WERI-Rb-1 (cell line): ENCODE measurements around the gene CEMIP.

ENCODE experiments used
- DNase-seq: peaks from one replicate; pipeline ENCODE4 v3.0.0-alpha.2; 2020
- H3K27ac ChIP-seq: fragments of 250-450 bp; sonication (Bioruptor Pico); 2 replicates; pipeline ENCODE4 v1.5.1; 2020; ENCODE audit warnings: mild to moderate bottlenecking, moderate library complexity
- H3K27me3 ChIP-seq: fragments of 250-450 bp; sonication (Bioruptor Pico); 2 replicates; pipeline ENCODE4 v1.5.1; 2021; ENCODE audit warnings: mild to moderate bottlenecking, low read depth, moderate library complexity; ENCODE audit not compliant: insufficient read depth, severe bottlenecking
- H3K36me3 ChIP-seq: fragments of 250-450 bp; sonication (Bioruptor Pico); 2 replicates; pipeline ENCODE4 v1.5.1; 2020; ENCODE audit warnings: mild to moderate bottlenecking, moderate library complexity
- H3K4me3 ChIP-seq: 2 replicates; pipeline ENCODE4 v1.5.1; 2011; ENCODE audit warnings: low read depth, mild to moderate bottlenecking, control low read depth, low read length
- H3K9me3 ChIP-seq: fragments of 250-450 bp; sonication (Bioruptor Pico); 2 replicates; pipeline ENCODE4 v1.5.1; 2021; ENCODE audit warnings: mild to moderate bottlenecking, moderate library complexity; ENCODE audit not compliant: severe bottlenecking
- TF ChIP-seq, protein P1 (sequence below): IDR thresholded peaks from 2 replicates; pipeline ENCODE4 v1.5.1; 2011; ENCODE audit warnings: low read depth, mild to moderate bottlenecking, control low read depth, inconsistent platforms, low read length

Gene CEMIP

DNA sequence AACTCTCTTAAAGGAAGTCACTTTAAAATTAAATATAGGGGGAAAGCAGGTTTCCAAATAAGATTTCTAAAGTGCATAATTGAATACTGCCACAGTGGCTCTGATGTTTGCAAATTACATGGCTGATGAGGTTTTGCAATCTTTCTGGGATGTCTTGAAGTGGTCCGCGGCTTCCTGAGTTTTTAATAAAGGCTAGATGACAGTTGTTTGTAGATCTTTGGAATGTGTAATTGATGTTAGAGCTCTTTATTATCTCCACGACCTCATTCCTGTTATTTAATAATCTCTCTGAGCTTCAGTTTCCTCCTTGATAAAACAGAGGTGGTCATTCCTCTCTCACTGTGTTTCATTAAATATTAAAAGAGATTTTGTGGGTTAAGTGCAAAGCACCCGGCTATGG is 27.0 kb upstream of the CEMIP start:
- Histone ChIP-seq H3K27me3 (no peaks in the 10 kb centered on the region), H3K36me3 (peaks cover 6% of the 10 kb centered on the region), H3K27ac (no peak overlapping the region), H3K4me3 (no peak overlapping the region), H3K9me3 (no peaks in the 10 kb centered on the region)
- DNase-seq, result no peak
- TF ChIP-seq, protein P1, sequence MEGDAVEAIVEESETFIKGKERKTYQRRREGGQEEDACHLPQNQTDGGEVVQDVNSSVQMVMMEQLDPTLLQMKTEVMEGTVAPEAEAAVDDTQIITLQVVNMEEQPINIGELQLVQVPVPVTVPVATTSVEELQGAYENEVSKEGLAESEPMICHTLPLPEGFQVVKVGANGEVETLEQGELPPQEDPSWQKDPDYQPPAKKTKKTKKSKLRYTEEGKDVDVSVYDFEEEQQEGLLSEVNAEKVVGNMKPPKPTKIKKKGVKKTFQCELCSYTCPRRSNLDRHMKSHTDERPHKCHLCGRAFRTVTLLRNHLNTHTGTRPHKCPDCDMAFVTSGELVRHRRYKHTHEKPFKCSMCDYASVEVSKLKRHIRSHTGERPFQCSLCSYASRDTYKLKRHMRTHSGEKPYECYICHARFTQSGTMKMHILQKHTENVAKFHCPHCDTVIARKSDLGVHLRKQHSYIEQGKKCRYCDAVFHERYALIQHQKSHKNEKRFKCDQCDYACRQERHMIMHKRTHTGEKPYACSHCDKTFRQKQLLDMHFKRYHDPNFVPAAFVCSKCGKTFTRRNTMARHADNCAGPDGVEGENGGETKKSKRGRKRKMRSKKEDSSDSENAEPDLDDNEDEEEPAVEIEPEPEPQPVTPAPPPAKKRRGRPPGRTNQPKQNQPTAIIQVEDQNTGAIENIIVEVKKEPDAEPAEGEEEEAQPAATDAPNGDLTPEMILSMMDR, result no peak

DNA sequence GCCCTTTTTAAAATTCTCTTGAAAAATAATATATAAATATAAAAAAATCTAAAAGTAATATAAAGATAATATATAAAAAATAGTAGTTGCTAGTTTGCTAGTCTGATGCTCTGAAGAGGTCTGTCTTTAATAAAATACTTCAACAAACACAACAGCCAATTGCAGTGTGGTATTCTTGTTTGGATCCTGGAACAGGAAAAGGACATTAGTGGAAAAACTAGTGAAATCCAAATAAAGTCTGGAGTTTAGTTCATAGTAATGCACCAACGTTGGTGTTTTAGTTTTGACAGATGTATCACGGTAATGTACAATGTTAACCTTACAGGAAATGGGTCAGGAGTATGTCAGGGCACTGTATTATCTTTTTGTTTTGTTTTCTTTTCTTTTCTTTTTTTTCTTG is 26.0 kb upstream of the CEMIP start:
- TF ChIP-seq, protein P1, result no peak
- DNase-seq, result no peak
- peaks cover 6% of the 10 kb centered on the region for H3K36me3 ChIP-seq
- no peak overlapping the region for H3K4me3 ChIP-seq
- no peaks in the 10 kb centered on the region for H3K9me3 ChIP-seq
- H3K27ac ChIP-seq, result no peak overlapping the region
- no peaks in the 10 kb centered on the region for H3K27me3 ChIP-seq

DNA sequence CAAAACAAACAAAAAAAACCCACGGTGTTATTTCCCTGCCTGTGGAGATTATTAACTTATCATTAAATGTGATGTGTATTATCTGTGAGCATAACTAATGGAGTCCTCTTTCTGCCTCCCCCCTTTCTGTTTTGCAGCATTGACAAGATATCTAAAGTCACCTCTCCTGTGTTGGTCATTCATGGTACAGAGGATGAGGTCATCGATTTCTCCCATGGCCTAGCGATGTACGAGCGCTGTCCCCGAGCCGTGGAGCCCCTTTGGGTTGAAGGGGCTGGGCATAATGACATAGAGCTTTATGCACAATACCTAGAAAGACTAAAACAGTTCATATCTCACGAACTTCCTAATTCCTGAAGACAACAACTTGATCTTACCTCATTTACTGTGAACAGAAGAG is 25.2 kb upstream of the CEMIP start:
- DNase-seq, result no peak
- no peaks in the 10 kb centered on the region for H3K9me3 ChIP-seq
- no peak overlapping the region for H3K4me3 ChIP-seq
- no peaks in the 10 kb centered on the region for H3K27me3 ChIP-seq
- H3K36me3 ChIP-seq, result peaks cover 6% of the 10 kb centered on the region
- TF ChIP-seq, protein P1, result no peak
- no peak overlapping the region for H3K27ac ChIP-seq

DNA sequence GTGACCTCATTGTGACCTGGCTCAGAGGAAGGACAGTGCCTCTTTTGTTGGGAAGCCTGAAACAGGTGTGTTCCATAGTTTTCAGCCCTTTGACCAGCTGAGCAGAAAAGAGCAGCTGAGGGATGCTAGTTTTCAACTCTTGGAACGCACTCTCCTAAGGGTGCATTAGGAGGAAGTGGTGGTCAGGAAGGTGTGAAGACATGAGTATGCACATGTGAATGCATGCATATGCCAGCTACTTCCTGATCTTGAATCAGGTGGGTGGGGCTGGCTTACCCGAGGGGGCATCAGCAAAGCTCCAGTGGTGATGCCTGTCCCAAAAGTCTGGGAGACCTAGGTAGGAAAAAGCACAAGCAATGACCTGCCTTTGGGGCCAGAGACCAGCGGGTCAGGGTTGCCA is 23.3 kb upstream of the CEMIP start:
- Histone ChIP-seq H3K36me3 (peaks cover 6% of the 10 kb centered on the region), H3K4me3 (no peak overlapping the region), H3K27me3 (no peaks in the 10 kb centered on the region), H3K9me3 (no peaks in the 10 kb centered on the region), H3K27ac (no peak overlapping the region)
- no peak for DNase-seq
- TF ChIP-seq, protein P1, result no peak

DNA sequence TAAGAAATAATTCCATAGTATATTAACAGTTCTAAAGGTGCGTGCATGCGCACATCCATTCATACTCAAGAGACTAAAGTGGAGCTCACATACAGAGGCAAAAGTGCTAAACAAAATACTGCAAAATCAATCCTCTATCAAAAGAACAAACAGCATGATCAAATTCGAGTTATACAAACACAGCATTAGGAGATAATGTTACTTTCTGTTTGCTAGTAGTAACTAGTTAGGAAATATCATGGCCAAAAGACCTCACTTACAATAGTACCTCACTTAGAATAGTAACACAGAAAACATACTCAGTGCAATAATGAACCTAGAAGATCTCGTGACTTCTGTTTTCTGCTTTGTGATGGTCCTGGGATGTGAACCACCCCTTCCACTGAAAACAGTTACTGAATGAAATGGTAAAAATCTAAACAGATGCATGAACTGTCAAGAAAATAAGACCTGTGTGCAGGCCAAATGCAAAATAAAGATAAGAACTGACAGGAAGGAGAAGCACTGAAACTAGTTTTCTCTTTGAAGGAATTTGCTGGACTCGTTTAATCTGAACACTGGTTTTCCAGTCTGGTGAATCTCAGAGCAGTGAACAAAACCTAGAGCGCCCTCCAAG is 20.9 kb upstream of the CEMIP start:
- Histone ChIP-seq H3K4me3 (no peak overlapping the region), H3K36me3 (peaks cover 6% of the 10 kb centered on the region), H3K27ac (no peak overlapping the region), H3K9me3 (no peaks in the 10 kb centered on the region), H3K27me3 (no peaks in the 10 kb centered on the region)
- no peak for DNase-seq
- TF ChIP-seq, protein P1, result no peak

DNA sequence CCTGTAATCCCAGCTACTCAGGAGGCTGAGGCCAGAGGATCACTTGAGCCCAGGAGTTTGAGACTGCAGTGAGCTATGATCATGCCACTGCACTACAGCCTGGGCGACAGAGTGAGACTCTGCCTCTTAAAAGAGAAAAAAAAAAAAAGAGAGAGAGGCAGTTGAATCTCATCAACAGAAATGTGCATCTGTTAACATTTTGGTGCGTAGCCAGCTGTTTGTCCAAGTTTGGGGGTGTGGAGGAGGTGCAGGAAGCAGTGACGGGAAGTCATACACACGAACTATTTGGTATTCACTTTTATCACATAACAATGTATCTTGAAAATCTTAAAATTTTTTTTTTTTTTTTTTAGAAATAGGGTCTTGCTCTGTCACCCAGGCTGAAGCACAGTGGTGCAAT is 18.2 kb upstream of the CEMIP start:
- H3K9me3 ChIP-seq, result no peaks in the 10 kb centered on the region
- H3K36me3 ChIP-seq, result no peaks in the 10 kb centered on the region
- no peaks in the 10 kb centered on the region for H3K27me3 ChIP-seq
- TF ChIP-seq, protein P1, result no peak
- H3K4me3 ChIP-seq, result no peak overlapping the region
- DNase-seq, result no peak
- H3K27ac ChIP-seq, result no peak overlapping the region
